ENCODE results near the gene CTSD. TPM values are rescaled to one million over a fixed set of nuclear protein-coding genes. Genes with fewer than 3 reads are reported as not detected.
"Not testable (repeated sequence)": the region's sequence is repeated elsewhere in the genome, so short reads cannot be mapped to it uniquely, and the experiment has no call there.

CTSD gene
- total and polyA plus RNA-seq, 4 donors, result 310 to 814 (median 553) TPM

DNA sequence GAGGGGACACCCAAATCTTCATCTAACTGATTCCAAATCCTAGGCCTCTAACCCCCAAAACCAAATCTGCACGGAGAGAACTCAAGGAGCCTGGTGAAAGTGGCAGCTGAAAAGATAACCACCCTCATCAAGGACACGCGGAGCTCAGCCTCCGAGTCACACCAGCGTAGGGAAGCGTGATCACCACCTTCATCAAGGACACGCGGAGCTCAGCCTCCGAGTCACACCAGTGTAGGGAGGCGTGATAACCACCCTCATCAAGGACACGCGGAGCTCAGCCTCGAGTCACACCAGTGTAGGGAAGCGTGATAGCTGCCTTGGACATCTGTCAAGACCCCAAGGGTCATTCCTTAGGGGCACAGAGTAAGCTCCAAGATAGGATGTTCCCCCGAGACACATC is 41.8 kb upstream of the CTSD start:
- Histone ChIP-seq H3K9ac (ENCODE audit: low read depth in 1 of 2, low read length in 2 of 2) (no peak overlapping the region), H3K4me1 (ENCODE audit: control insufficient read depth in 4 of 4, insufficient read depth in 4 of 4, low read length in 3 of 4) (no peaks in the 10 kb centered on the region), H3K27me3 (ENCODE audit: control insufficient read depth in 4 of 4, insufficient read depth in 4 of 4, low read length in 3 of 4) (no peaks in the 10 kb centered on the region), H3K36me3 (ENCODE audit: control insufficient read depth in 4 of 4, insufficient read depth in 3 of 4, low read depth in 1 of 4, low read length in 3 of 4) (no peaks in the 10 kb centered on the region), H3K27ac (ENCODE audit: low read depth in 1 of 2, low read length in 2 of 2) (no peak overlapping the region), H3K9me3 (ENCODE audit: control insufficient read depth in 4 of 4, low read length in 3 of 4) (no peaks in the 10 kb centered on the region), H3K4me3 (ENCODE audit: low read depth in 1 of 3, low read length in 3 of 3) (no peak overlapping the region)
- WGBS, result 91% methylated on average over 15 of the region's 15 CpGs
- no peak for TF ChIP-seq REST (IDR thresholded peaks at IDR 0.05)
- TF ChIP-seq SP1 (IDR thresholded peaks at IDR 0.05), result no peak
- no peak for TF ChIP-seq FOXA1 (IDR thresholded peaks at IDR 0.05)
- no peak for TF ChIP-seq RAD21 (IDR thresholded peaks at IDR 0.05)
- TF ChIP-seq, protein P1, sequence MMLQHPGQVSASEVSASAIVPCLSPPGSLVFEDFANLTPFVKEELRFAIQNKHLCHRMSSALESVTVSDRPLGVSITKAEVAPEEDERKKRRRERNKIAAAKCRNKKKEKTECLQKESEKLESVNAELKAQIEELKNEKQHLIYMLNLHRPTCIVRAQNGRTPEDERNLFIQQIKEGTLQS (IDR thresholded peaks at IDR 0.05), result no peak
- TF ChIP-seq TAF1 (conservative IDR thresholded peaks at IDR 0.05), result no peak
- TF ChIP-seq NR2F2 (IDR thresholded peaks at IDR 0.05), result no peak
- TF ChIP-seq GABPA (IDR thresholded peaks at IDR 0.05 in 1 of 2, conservative IDR thresholded peaks at IDR 0.05 in 1 of 2), result no peak
- TF ChIP-seq JUND (IDR thresholded peaks at IDR 0.05), result no peak
- TF ChIP-seq RXRA (IDR thresholded peaks at IDR 0.05), result no peak
- TF ChIP-seq FOXA2 (IDR thresholded peaks at IDR 0.05), result no peak
- TF ChIP-seq EGR1 (IDR thresholded peaks at IDR 0.05; ENCODE audit: low read depth in 2 of 2), result no peak
- DNase-seq (ENCODE audit: low spot score), result no peak

- H3K36me3 ChIP-seq (ENCODE audit: control insufficient read depth in 4 of 4, insufficient read depth in 3 of 4, low read depth in 1 of 4, low read length in 3 of 4); H3K4me3 ChIP-seq (ENCODE audit: low read depth in 1 of 3, low read length in 3 of 3); H3K4me1 ChIP-seq (ENCODE audit: control insufficient read depth in 4 of 4, insufficient read depth in 4 of 4, low read length in 3 of 4); H3K9ac ChIP-seq (ENCODE audit: low read depth in 1 of 2, low read length in 2 of 2); H3K27ac ChIP-seq (ENCODE audit: low read depth in 1 of 2, low read length in 2 of 2); H3K9me3 ChIP-seq (ENCODE audit: control insufficient read depth in 4 of 4, low read length in 3 of 4); DNase-seq (ENCODE audit: low spot score); H3K27me3 ChIP-seq (ENCODE audit: control insufficient read depth in 4 of 4, insufficient read depth in 4 of 4, low read length in 3 of 4): not testable (repeated sequence)
- whole genome bisulfite sequencing, result 92% methylated on average over 40 of the region's 42 CpGs
These were observed 40.2 kb upstream of the CTSD start for GRCh38 chr11:1803835-1804519.

- H3K9ac ChIP-seq (ENCODE audit: low read depth in 1 of 2, low read length in 2 of 2), result no peak overlapping the region
- WGBS, result 95% methylated on average over 20 of the region's 20 CpGs
- H3K9me3 ChIP-seq (ENCODE audit: control insufficient read depth in 4 of 4, low read length in 3 of 4), result no peaks in the 10 kb centered on the region
- no peaks in the 10 kb centered on the region for H3K36me3 ChIP-seq (ENCODE audit: control insufficient read depth in 4 of 4, insufficient read depth in 3 of 4, low read depth in 1 of 4, low read length in 3 of 4)
- no peaks in the 10 kb centered on the region for H3K27me3 ChIP-seq (ENCODE audit: control insufficient read depth in 4 of 4, insufficient read depth in 4 of 4, low read length in 3 of 4)
- H3K4me3 ChIP-seq (ENCODE audit: low read depth in 1 of 3, low read length in 3 of 3), result no peak overlapping the region
- no peak for DNase-seq (ENCODE audit: low spot score)
- H3K27ac ChIP-seq (ENCODE audit: low read depth in 1 of 2, low read length in 2 of 2), result no peak overlapping the region
- no peaks in the 10 kb centered on the region for H3K4me1 ChIP-seq (ENCODE audit: control insufficient read depth in 4 of 4, insufficient read depth in 4 of 4, low read length in 3 of 4)
- TF ChIP-seq HNF4A (conservative IDR thresholded peaks at IDR 0.05) (no peak), RXRA (IDR thresholded peaks at IDR 0.05) (no peak), ZBTB33 (IDR thresholded peaks at IDR 0.05) (no peak), HNF4G (IDR thresholded peaks at IDR 0.05) (no peak), YY1 (IDR thresholded peaks at IDR 0.05) (no peak), EGR1 (IDR thresholded peaks at IDR 0.05; ENCODE audit: low read depth in 2 of 2) (no peak), TAF1 (conservative IDR thresholded peaks at IDR 0.05) (no peak), SP1 (IDR thresholded peaks at IDR 0.05) (no peak), GABPA (IDR thresholded peaks at IDR 0.05 in 1 of 2, conservative IDR thresholded peaks at IDR 0.05 in 1 of 2) (no peak), FOXA2 (IDR thresholded peaks at IDR 0.05) (no peak), FOXA1 (IDR thresholded peaks at IDR 0.05) (no peak), CTCF (IDR thresholded peaks at IDR 0.05; ENCODE audit: low read depth, low read length, missing input control) (no peak)
- TF ChIP-seq, protein P2, sequence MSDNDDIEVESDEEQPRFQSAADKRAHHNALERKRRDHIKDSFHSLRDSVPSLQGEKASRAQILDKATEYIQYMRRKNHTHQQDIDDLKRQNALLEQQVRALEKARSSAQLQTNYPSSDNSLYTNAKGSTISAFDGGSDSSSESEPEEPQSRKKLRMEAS (IDR thresholded peaks at IDR 0.05), result no peak
- TF ChIP-seq, protein P1 (IDR thresholded peaks at IDR 0.05), result no peak
These were observed 39.5 kb upstream of the CTSD start for GRCh38 chr11:1803246-1803645.

Data from liver (tissue), 9 donors.